ENCODE measurements around the gene GNG7.

DNA sequence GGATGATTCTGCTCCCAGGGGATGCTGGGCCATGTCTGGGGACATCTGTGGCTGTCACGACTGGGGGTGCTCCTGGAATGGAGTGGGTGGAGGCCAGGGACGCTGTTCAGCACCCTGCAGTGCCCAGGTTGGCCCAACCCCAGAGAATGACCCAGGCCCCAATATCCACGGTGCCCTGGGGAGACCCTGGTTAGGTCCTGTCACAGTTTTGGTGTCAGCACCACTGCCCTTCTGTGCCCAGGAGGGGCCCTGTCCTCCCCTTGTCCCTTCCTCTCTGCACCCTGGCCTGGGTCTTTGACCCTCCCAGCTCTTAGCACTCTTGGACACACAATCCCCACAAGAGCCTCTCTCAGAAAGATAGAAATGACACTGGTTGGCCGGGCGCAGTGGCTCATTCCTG, 141.3 kb downstream of the GNG7 start:
- TF ChIP-seq EZH2phosphoT487 (IDR thresholded peaks at IDR 0.05; ENCODE audit: insufficient read depth, low read depth) (no peak), EZH2 (IDR thresholded peaks at IDR 0.05; ENCODE audit: insufficient read depth, poor library complexity, severe bottlenecking) (no peak)
